Transverse colon (tissue), 4 donors: ENCODE measurements around the gene CD28. TPM values are rescaled to one million over a fixed set of nuclear protein-coding genes. Genes with fewer than 3 reads are reported as not detected.

ENCODE experiments used
- DNase-seq: peaks from one replicate; pipeline ENCODE4 v3.0.0-alpha.2; 2019
- H3K27ac ChIP-seq, 4 donors: fragments of 200-600 bp; sonication (generic); 2 replicates each; pipeline ENCODE4 v1.5.1; 2016 to 2018; ENCODE audit warnings: inconsistent platforms in 4 of 4
- H3K27me3 ChIP-seq: fragments of 200-600 bp; sonication (generic); 2 replicates; pipeline ENCODE4 v1.5.1; 2017; ENCODE audit warnings: inconsistent platforms
- H3K36me3 ChIP-seq, 4 donors: fragments of 200-600 bp; sonication (generic); 2 replicates each; pipeline ENCODE4 v1.5.1; 2017 to 2019; ENCODE audit warnings: inconsistent platforms in 4 of 4
- H3K4me1 ChIP-seq, 4 donors: fragments of 200-600 bp; sonication (generic); 2 replicates each; pipeline ENCODE4 v1.5.1; 2017 to 2020; ENCODE audit warnings: inconsistent platforms in 4 of 4
- H3K4me3 ChIP-seq, 4 donors: fragments of 200-600 bp; sonication (generic); 1 replicate in 1 of 4; 2 replicates in 3 of 4; pipeline versions ENCODE4 v1.5.1 to v1.6.1; 2017 to 2019; ENCODE audit warnings: inconsistent platforms in 4 of 4
- H3K9me3 ChIP-seq, 2 donors: fragments of 200-600 bp; sonication (generic); 2 replicates each; pipeline ENCODE4 v1.5.1; 2017 to 2019; ENCODE audit warnings: inconsistent platforms in 2 of 2
- EP300 ChIP-seq: sonication (generic); formaldehyde crosslinking; IDR thresholded peaks from one replicate; pipeline ENCODE4 v1.6.1; 2017; ENCODE audit warnings: antibody characterized with exemption, low read depth
- POLR2A ChIP-seq: fragments of 450-650 bp; IDR thresholded peaks from one replicate; pipeline ENCODE4 v1.6.1; 2016; ENCODE audit warnings: antibody characterized with exemption, mild to moderate bottlenecking, moderate library complexity
- POLR2AphosphoS5 ChIP-seq, 3 donors: sonication (generic); formaldehyde crosslinking; IDR thresholded peaks; one replicate each; pipeline ENCODE4 v1.6.1; 2016; ENCODE audit warnings: antibody characterized with exemption in 3 of 3
- WGBS, 2 donors: methylation state at CpG; one replicate each; pipeline ENCODE4 v1.1.5; 2018; ENCODE audit warnings: low coverage in 1 of 2; 5-methylcytosine and 5-hydroxymethylcytosine counted together
- in situ Hi-C, 4 donors: fragments of 200-750 bp; cut with MboI; loops; one replicate each; pipeline versions ENCODE4 v1.15.0 to v1.15.1; 2017; ENCODE audit warnings: low sequenced_read_pairs in 3 of 4, low pct_ligation_motif_present in 1 of 4, low pct_unique_long_range_greater_than_20kb in 1 of 4
- intact Hi-C: fragments of 100-400 bp; cut with DNase I; formaldehyde crosslinking; loops from one replicate; pipeline ENCODE4 v1.15.1; 2023; ENCODE audit warnings: low total_unique reads
- total RNA-seq, 4 donors: library from RNA; depleted of rRNA; stranded (reverse); fragments of >200 nt; gene quantifications; one replicate each; pipeline ENCODE4 v1.1.0, GENCODE V29; 2016
- TF ChIP-seq, protein P1 (sequence below), 5 experiments: fragments of 200-600 bp in 3 of 5; fragments of 450-650 bp in 2 of 5; sonication (generic) in 3 of 5; IDR thresholded peaks; 1 replicate in 2 of 5; 2 replicates in 3 of 5; pipeline ENCODE4 v1.5.1; 2016 to 2017; ENCODE audit warnings: antibody characterized with exemption in 5 of 5, inconsistent platforms in 3 of 5, mild to moderate bottlenecking in 2 of 5, moderate library complexity in 1 of 5

Gene CD28
- total RNA-seq, 4 donors from 2014 or later: 0.68 to 2.4 (median 1.5) TPM; not detected in 1

DNA sequence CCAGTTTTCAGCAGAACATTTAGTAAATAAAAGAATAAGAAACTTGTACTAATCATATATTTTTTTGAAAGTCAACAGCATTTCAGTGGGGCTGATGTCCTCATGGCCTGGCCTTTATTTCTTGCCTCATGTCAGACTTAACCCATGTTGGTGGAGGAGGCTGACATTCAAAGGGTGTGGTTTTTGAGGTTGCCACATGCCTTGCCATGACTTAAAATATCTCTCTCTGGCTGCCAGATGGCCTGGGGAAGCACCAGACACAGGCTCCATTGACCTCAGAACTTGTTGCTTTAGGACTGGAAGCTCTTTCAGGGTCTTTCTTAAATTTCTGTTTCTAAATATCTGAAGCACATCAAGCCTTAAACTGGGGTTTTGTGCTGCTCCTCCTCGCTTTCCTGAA, 32.5 kb upstream of the CD28 start:
- Histone ChIP-seq H3K4me3 (no peak overlapping the region), H3K4me1 (no peaks in the 10 kb centered on the region), H3K27me3 (no peaks in the 10 kb centered on the region), H3K36me3 (no peaks in the 10 kb centered on the region), H3K9me3 (no peaks in the 10 kb centered on the region), H3K27ac (no peak overlapping the region)
- DNase-seq: peak; percentile 38
- WGBS, 2 donors: 79 to 80% methylated on average over 1 of the region's 1 CpG
- in situ Hi-C loops (loop anchor here in 2 of 4 donors (25.0 kb wide), 3 partner anchors 138 to 437 kb away; partner anchors contain the start of gene CYP20A1 (in 1 of the 2)), intact Hi-C loops (no loop called here)
- TF ChIP-seq POLR2AphosphoS5 (IDR thresholded peaks at IDR 0.05) (no peak), POLR2A (no peak), EP300 (no peak)
- TF ChIP-seq, protein P1, sequence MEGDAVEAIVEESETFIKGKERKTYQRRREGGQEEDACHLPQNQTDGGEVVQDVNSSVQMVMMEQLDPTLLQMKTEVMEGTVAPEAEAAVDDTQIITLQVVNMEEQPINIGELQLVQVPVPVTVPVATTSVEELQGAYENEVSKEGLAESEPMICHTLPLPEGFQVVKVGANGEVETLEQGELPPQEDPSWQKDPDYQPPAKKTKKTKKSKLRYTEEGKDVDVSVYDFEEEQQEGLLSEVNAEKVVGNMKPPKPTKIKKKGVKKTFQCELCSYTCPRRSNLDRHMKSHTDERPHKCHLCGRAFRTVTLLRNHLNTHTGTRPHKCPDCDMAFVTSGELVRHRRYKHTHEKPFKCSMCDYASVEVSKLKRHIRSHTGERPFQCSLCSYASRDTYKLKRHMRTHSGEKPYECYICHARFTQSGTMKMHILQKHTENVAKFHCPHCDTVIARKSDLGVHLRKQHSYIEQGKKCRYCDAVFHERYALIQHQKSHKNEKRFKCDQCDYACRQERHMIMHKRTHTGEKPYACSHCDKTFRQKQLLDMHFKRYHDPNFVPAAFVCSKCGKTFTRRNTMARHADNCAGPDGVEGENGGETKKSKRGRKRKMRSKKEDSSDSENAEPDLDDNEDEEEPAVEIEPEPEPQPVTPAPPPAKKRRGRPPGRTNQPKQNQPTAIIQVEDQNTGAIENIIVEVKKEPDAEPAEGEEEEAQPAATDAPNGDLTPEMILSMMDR (IDR thresholded peaks at IDR 0.05): no peak

DNA sequence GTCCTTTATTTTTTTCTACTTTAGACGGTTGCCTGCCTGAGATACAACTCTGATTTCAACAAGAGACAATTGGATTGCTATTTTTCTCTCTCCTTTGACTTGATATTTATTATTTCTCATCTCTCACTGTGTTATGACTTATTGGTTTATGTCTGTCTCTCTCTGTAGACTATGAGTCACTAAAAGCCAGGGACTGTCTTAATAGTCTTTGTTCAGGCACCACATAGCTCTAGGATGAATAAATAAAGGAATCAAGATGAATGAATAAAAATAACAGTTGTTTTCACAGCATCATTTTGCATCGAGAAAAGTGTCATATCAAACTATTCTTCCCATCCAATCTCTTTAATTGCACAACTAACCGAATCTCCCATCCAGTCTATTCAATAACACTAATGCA, 31.4 kb upstream of the CD28 start:
- in situ Hi-C loops: no loop called here

DNA sequence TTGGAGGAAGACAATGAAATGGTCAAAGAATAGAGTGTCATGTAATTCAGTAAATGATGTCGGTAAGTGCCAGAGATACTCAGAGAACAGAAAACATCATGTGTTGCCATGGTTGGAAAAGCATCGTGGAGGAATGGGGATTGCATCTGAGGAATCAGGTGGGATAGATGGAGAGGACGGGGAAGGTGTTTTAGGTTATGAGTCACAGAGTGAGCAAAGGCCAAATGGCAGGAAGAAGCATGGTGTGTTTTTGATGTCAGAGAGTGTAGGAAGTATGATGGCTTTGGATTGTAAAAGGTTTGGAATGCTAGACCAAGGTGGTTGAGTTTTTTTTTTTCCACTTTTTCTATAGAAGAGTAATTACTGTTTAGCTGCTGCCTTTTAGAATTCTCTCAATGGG, 27.5 kb upstream of the CD28 start:
- Histone ChIP-seq H3K27ac (no peak overlapping the region), H3K9me3 (no peaks in the 10 kb centered on the region), H3K27me3 (no peaks in the 10 kb centered on the region), H3K36me3 (no peaks in the 10 kb centered on the region), H3K4me3 (no peak overlapping the region), H3K4me1 (peaks cover 0 to 12% (median 2%) of the 10 kb centered on the region in 4 donors)
- 92 to 93% methylated on average over 3 of the region's 3 CpGs for WGBS, 2 donors
- in situ Hi-C loops (no loop called here), intact Hi-C loops (no loop called here)
- no peak for TF ChIP-seq POLR2A
- no peak for TF ChIP-seq POLR2AphosphoS5 (IDR thresholded peaks at IDR 0.05)
- DNase-seq: no peak

More for the DNA sequence above, 31.4 kb upstream of the CD28 start:
- no peak overlapping the region for H3K4me3 ChIP-seq
- intact Hi-C loops: no loop called here
- no peak for TF ChIP-seq POLR2AphosphoS5 (IDR thresholded peaks at IDR 0.05)
- H3K27me3 ChIP-seq: no peaks in the 10 kb centered on the region
- WGBS, 2 donors: 85 to 87% methylated on average over 3 of the region's 3 CpGs
- H3K36me3 ChIP-seq: no peaks in the 10 kb centered on the region
- no peaks in the 10 kb centered on the region for H3K4me1 ChIP-seq
- no peaks in the 10 kb centered on the region for H3K9me3 ChIP-seq
- no peak overlapping the region for H3K27ac ChIP-seq
- DNase-seq: no peak

DNA sequence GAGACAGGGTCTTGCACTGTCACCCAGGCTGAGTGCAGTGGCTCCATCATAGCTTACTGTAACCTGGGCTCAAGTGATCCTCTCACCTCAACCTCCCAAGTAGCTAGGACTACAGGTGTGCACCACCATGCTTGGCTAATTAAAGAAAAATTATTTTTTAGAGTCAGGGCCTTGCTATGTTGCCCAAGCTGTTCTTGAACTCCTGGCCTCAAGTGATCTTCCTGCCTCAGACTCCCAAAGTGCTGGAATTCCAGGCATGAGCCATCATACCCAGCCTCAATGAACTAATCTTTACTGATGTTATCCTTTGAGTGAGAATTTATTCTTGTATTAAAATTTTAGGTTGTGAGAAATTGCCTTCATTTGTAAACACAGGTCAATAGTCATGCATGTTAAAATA, 27.0 kb upstream of the CD28 start:
- in situ Hi-C loops: no loop called here
- H3K27ac ChIP-seq: no peak overlapping the region
- TF ChIP-seq POLR2AphosphoS5 (IDR thresholded peaks at IDR 0.05) (no peak), EP300 (no peak), POLR2A (no peak)
- TF ChIP-seq, protein P1 (IDR thresholded peaks at IDR 0.05): no peak
- H3K4me1 ChIP-seq: peaks cover 0 to 12% (median 2%) of the 10 kb centered on the region in 4 donors
- H3K4me3 ChIP-seq: no peak overlapping the region
- intact Hi-C loops: no loop called here
- no peaks in the 10 kb centered on the region for H3K27me3 ChIP-seq
- H3K9me3 ChIP-seq: no peaks in the 10 kb centered on the region
- no peaks in the 10 kb centered on the region for H3K36me3 ChIP-seq
- no peak for DNase-seq

DNA sequence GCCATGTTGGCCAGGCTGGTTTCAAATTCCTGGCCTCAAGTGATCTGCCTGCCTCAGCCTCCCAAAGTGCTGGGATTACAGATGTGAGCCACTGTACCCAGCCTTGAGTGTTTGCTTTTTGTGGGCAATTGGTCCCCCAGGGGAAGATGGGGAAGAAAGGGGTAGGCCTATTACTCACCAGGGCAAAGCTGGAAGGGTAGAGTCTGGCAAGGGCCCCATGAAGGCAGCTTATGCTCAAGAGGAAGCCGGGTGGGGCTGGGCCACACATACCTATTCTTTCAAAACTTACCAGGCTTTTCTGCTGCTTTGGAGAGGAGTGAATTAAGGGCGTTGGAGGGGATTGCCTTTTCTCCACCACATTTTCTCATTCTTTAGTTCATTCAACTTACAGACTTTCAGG, 24.5 kb upstream of the CD28 start:
- DNase-seq: no peak
- intact Hi-C loops: no loop called here
- H3K27ac ChIP-seq: peak overlapping the region; percentile 4 to 64 (median 48)
- in situ Hi-C loops: no loop called here
- no peaks in the 10 kb centered on the region for H3K36me3 ChIP-seq
- H3K4me3 ChIP-seq: no peak overlapping the region
- no peaks in the 10 kb centered on the region for H3K27me3 ChIP-seq
- H3K4me1 ChIP-seq: peaks cover 0 to 15% (median 2%) of the 10 kb centered on the region in 4 donors
- WGBS, 2 donors: 74 to 93% methylated on average over 2 of the region's 2 CpGs
- H3K9me3 ChIP-seq: no peaks in the 10 kb centered on the region
- TF ChIP-seq EP300 (no peak), POLR2A (no peak), POLR2AphosphoS5 (IDR thresholded peaks at IDR 0.05) (no peak)
- TF ChIP-seq, protein P1 (IDR thresholded peaks at IDR 0.05): no peak
